Osteoblast (primary cell): ENCODE data around the gene C15orf40. TPM values are rescaled to one million over a fixed set of nuclear protein-coding genes. Genes with fewer than 3 reads are reported as not detected.
A peak's percentile ranks its signal among the peaks of the same experiment; 100 is the strongest.

Experiments used
- DNase-seq: peaks from one replicate; pipeline ENCODE4 v3.0.0; 2011; ENCODE audit warnings: low spot score, mixed read lengths; ENCODE audit not compliant: insufficient read length; ENCODE audit errors: missing footprints
- H2AFZ ChIP-seq: 2 replicates; pipeline ENCODE4 v1.6.0; 2011; ENCODE audit warnings: mild to moderate bottlenecking, low read length
- H3K27ac ChIP-seq: 2 replicates; pipeline ENCODE4 v1.5.1; 2011; ENCODE audit warnings: mild to moderate bottlenecking, low read depth, low read length, moderate library complexity
- H3K27me3 ChIP-seq: 2 replicates; pipeline ENCODE4 v1.6.0; 2012; ENCODE audit warnings: mild to moderate bottlenecking, control low read depth, inconsistent platforms, low read length, moderate library complexity; ENCODE audit not compliant: insufficient read depth
- H3K36me3 ChIP-seq: 2 replicates; pipeline ENCODE4 v1.5.1; 2011; ENCODE audit warnings: mild to moderate bottlenecking, low read length, control low read depth, moderate library complexity; ENCODE audit not compliant: insufficient read depth
- H3K4me1 ChIP-seq: 2 replicates; pipeline ENCODE4 v1.5.1; 2011; ENCODE audit warnings: mild to moderate bottlenecking, low read length, control low read depth, moderate library complexity; ENCODE audit not compliant: insufficient read depth
- H3K4me2 ChIP-seq: 2 replicates; pipeline ENCODE4 v1.6.0; 2011; ENCODE audit warnings: mild to moderate bottlenecking, low read length; ENCODE audit not compliant: insufficient read depth
- H3K4me3 ChIP-seq: fragments of 200-600 bp; sonication (generic); 3 replicates; pipeline ENCODE4 v1.5.1; 2012; ENCODE audit warnings: mild to moderate bottlenecking, low read length, inconsistent platforms; ENCODE audit not compliant: insufficient read depth
- H3K79me2 ChIP-seq: 2 replicates; pipeline ENCODE4 v1.6.0; 2012; ENCODE audit warnings: mild to moderate bottlenecking, low read length, control low read depth, inconsistent platforms; ENCODE audit not compliant: insufficient read depth
- H3K9me3 ChIP-seq: 2 replicates; pipeline ENCODE4 v1.5.1; 2011; ENCODE audit warnings: low read depth, low read length, control low read depth
- H4K20me1 ChIP-seq: 2 replicates; pipeline ENCODE4 v1.6.0; 2012; ENCODE audit warnings: mild to moderate bottlenecking, low read length, control low read depth; ENCODE audit not compliant: insufficient read depth
- total RNA-seq: library from RNA; depleted of rRNA; stranded (reverse); fragments of >200 nt; gene quantifications from 2 replicates; pipeline ENCODE4 v1.2.3, GENCODE V29; 2012
- TF ChIP-seq, protein P1 (sequence below): IDR thresholded peaks from 2 replicates; pipeline ENCODE4 v1.5.1; 2011; ENCODE audit warnings: mild to moderate bottlenecking, low read depth, low read length, moderate library complexity; ENCODE audit errors: extremely low read depth

Gene C15orf40
- total RNA-seq, 1 donor: 13.4 TPM

DNA sequence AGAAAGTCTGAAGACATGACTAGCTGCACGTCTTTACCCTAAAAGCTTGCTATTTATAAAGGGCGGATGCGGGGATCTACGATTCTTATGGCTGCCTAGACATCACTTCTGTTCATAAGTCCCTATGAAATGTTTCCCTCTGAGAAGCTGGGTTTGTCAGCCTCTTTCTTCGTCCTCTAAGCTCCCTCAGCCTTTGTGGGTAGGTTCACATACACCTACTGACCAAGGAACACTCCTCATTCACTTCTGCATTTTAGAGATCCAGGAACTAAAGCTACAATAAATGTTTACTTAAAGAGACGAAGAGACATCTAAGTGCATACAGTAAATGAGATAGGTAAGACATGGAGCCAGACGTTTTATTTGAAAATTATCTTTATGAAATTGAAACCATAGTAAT lies 42.1 kb downstream of the C15orf40 start:
- no peak overlapping the region for H2AFZ ChIP-seq
- H3K4me1 ChIP-seq: peaks cover 13% of the 10 kb centered on the region
- no peaks in the 10 kb centered on the region for H3K27me3 ChIP-seq
- H3K36me3 ChIP-seq: no peaks in the 10 kb centered on the region
- TF ChIP-seq, protein P1, sequence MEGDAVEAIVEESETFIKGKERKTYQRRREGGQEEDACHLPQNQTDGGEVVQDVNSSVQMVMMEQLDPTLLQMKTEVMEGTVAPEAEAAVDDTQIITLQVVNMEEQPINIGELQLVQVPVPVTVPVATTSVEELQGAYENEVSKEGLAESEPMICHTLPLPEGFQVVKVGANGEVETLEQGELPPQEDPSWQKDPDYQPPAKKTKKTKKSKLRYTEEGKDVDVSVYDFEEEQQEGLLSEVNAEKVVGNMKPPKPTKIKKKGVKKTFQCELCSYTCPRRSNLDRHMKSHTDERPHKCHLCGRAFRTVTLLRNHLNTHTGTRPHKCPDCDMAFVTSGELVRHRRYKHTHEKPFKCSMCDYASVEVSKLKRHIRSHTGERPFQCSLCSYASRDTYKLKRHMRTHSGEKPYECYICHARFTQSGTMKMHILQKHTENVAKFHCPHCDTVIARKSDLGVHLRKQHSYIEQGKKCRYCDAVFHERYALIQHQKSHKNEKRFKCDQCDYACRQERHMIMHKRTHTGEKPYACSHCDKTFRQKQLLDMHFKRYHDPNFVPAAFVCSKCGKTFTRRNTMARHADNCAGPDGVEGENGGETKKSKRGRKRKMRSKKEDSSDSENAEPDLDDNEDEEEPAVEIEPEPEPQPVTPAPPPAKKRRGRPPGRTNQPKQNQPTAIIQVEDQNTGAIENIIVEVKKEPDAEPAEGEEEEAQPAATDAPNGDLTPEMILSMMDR: no peak
- H3K79me2 ChIP-seq: no peaks in the 10 kb centered on the region
- H3K4me3 ChIP-seq: no peak overlapping the region
- no peaks in the 10 kb centered on the region for H4K20me1 ChIP-seq
- H3K27ac ChIP-seq: no peak overlapping the region
- DNase-seq: no peak
- no peak overlapping the region for H3K4me2 ChIP-seq
- no peaks in the 10 kb centered on the region for H3K9me3 ChIP-seq

DNA sequence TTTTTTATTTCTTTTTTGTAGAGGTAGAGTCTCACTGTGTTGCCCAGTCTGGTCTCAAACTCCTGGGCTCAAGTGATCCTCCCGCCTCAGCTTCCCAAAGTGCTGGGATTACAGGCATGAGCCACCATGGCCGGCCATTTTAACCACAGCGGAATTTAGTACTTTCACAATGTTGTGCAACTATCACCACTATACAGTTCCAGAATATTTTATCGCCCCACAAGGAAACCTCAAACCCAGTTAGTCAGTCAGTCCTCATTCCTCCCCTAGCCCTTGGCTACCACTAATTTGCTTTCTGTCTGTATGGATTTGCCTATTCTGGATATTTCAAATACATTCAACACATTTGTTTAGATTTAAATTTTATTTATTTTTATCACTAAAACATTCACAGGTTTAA lies 43.4 kb downstream of the C15orf40 start:
- TF ChIP-seq, protein P1: no peak
- Histone ChIP-seq H2AFZ (no peak overlapping the region), H3K27me3 (no peaks in the 10 kb centered on the region), H3K4me1 (peaks cover 20% of the 10 kb centered on the region), H3K4me3 (no peak overlapping the region), H4K20me1 (no peaks in the 10 kb centered on the region), H3K79me2 (no peaks in the 10 kb centered on the region), H3K9me3 (no peaks in the 10 kb centered on the region), H3K36me3 (no peaks in the 10 kb centered on the region), H3K27ac (no peak overlapping the region), H3K4me2 (peak overlapping the region; percentile 18)
- DNase-seq: peak; percentile 84

GRCh38 chr15:82966671-82967071 lies 44.8 kb downstream of the C15orf40 start:
- Histone ChIP-seq H3K36me3 (no peaks in the 10 kb centered on the region), H3K4me1 (peaks cover 20% of the 10 kb centered on the region), H4K20me1 (no peaks in the 10 kb centered on the region), H2AFZ (no peak overlapping the region), H3K4me2 (no peak overlapping the region), H3K27ac (no peak overlapping the region), H3K4me3 (no peak overlapping the region), H3K9me3 (no peaks in the 10 kb centered on the region), H3K27me3 (no peaks in the 10 kb centered on the region), H3K79me2 (no peaks in the 10 kb centered on the region)
- TF ChIP-seq, protein P1: no peak
- no peak for DNase-seq

- H4K20me1 ChIP-seq: no peaks in the 10 kb centered on the region
- H3K9me3 ChIP-seq: no peaks in the 10 kb centered on the region
- H3K4me2 ChIP-seq: no peak overlapping the region
- no peak for DNase-seq
- peaks cover 3% of the 10 kb centered on the region for H3K27me3 ChIP-seq
- peaks cover 13% of the 10 kb centered on the region for H3K4me1 ChIP-seq
- TF ChIP-seq, protein P1: no peak
- H3K4me3 ChIP-seq: no peak overlapping the region
- H3K79me2 ChIP-seq: no peaks in the 10 kb centered on the region
- no peak overlapping the region for H3K27ac ChIP-seq
- H2AFZ ChIP-seq: no peak overlapping the region
- H3K36me3 ChIP-seq: no peaks in the 10 kb centered on the region
These were observed 46.5 kb downstream of the C15orf40 start for GRCh38 chr15:82964890-82965289.
